ENCODE data around the gene ALOX12B. TPM values are rescaled to one million over a fixed set of nuclear protein-coding genes. Genes with fewer than 3 reads are reported as not detected.

Gene ALOX12B
- total RNA-seq, 1 donor from 2014 or later: not detected

DNA sequence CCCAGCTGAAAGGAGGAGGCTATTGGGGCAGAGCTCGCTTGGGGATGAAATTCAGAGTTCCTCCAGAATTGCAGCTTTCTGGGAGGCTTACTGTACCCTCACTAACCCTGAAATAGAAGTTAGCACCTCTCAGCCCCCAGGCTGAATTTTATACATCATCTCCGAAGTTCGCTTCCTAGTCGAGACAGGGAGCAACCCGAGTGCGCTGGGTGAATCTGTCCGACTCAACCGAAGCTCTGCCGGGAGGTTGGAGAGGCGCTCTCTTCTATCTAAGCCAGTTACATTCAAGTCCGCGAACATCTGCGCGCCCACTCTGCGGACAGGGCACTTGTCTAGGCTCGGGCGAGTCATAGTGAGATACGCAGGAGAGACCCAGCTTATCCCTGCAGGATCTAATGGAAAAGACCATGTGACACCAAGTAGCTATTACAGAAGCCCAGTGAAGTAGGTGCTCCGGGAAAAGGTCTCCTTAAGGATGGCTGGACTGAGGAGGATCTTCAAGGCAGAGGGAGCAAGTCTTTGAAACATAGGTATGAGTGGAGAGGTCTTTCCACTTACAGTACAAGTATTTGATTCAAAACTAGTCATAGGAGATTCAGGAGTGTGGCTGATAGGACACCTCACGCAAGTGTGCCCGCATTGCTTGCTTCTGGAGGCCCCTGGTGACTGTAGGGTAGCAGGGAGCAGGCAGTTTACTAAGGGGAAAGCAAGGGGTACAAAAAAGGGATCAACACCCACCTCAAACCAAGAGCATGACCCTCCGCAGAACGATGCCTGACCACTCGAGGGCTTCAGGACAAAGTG, 37.0 kb upstream of the ALOX12B start:
- Histone ChIP-seq H3K27ac (ENCODE audit: low read depth, low read length) (no peak overlapping the region), H3K9me3 (ENCODE audit: control insufficient read depth in 3 of 3, low read length in 3 of 3) (no peaks in the 10 kb centered on the region), H3K36me3 (ENCODE audit: control insufficient read depth in 3 of 3, insufficient read depth in 3 of 3, low read length in 3 of 3) (no peaks in the 10 kb centered on the region), H3K4me1 (ENCODE audit: control insufficient read depth in 3 of 3, insufficient read depth in 3 of 3, low read length in 3 of 3) (peaks cover 59 to 65% (median 61%) of the 10 kb centered on the region in 3 donors), H3K27me3 (ENCODE audit: control insufficient read depth in 3 of 3, insufficient read depth in 3 of 3, low read length in 3 of 3) (peaks cover 4 to 39% (median 32%) of the 10 kb centered on the region in 3 donors), H3K4me3 (ENCODE audit: low read length in 3 of 3) (peak overlapping the region; percentile 58 to 79 (median 67)), H3K9ac (ENCODE audit: low read depth in 1 of 3, low read length in 3 of 3) (peak overlapping the region in 2 of 3 donors; percentile 6 to 40)

- Histone ChIP-seq H3K27ac (ENCODE audit: low read depth, low read length) (no peak within 1 kb of the TSS), H3K9me3 (ENCODE audit: control insufficient read depth in 3 of 3, low read length in 3 of 3) (no peaks in the 10 kb centered on the region), H3K36me3 (ENCODE audit: control insufficient read depth in 3 of 3, insufficient read depth in 3 of 3, low read length in 3 of 3) (no peaks in the 10 kb centered on the region), H3K27me3 (ENCODE audit: control insufficient read depth in 3 of 3, insufficient read depth in 3 of 3, low read length in 3 of 3) (peaks cover 4 to 39% (median 32%) of the 10 kb centered on the region in 3 donors), H3K4me1 (ENCODE audit: control insufficient read depth in 3 of 3, insufficient read depth in 3 of 3, low read length in 3 of 3) (peaks cover 59 to 66% (median 61%) of the 10 kb centered on the region in 3 donors), H3K9ac (ENCODE audit: low read depth in 1 of 3, low read length in 3 of 3) (peak within 1 kb of the TSS; percentile 45 to 70 (median 63)), H3K4me3 (ENCODE audit: low read length in 3 of 3) (peak within 1 kb of the TSS; percentile 67 to 79 (median 67))
Observed at GRCh38 chr17:8123695-8124349, 36.3 kb upstream of the ALOX12B start, which contains the start of gene HES7. HES7 (minus strand) TSS chr17:8124106; CDS start chr17:8124084, 22 bp downstream.

- H3K4me1 ChIP-seq (ENCODE audit: control insufficient read depth in 3 of 3, insufficient read depth in 3 of 3, low read length in 3 of 3): peaks cover 64 to 74% (median 67%) of the 10 kb centered on the region in 3 donors
- no peaks in the 10 kb centered on the region for H3K9me3 ChIP-seq (ENCODE audit: control insufficient read depth in 3 of 3, low read length in 3 of 3)
- H3K9ac ChIP-seq (ENCODE audit: low read depth in 1 of 3, low read length in 3 of 3): peak overlapping the region; percentile 45 to 70 (median 63)
- H3K27ac ChIP-seq (ENCODE audit: low read depth, low read length): no peak overlapping the region
- H3K4me3 ChIP-seq (ENCODE audit: low read length in 3 of 3): peak overlapping the region; percentile 67 to 79 (median 67)
- H3K27me3 ChIP-seq (ENCODE audit: control insufficient read depth in 3 of 3, insufficient read depth in 3 of 3, low read length in 3 of 3): peaks cover 4 to 43% (median 32%) of the 10 kb centered on the region in 3 donors
- H3K36me3 ChIP-seq (ENCODE audit: control insufficient read depth in 3 of 3, insufficient read depth in 3 of 3, low read length in 3 of 3): no peaks in the 10 kb centered on the region
Observed at GRCh38 chr17:8122924-8123694, 35.6 kb upstream of the ALOX12B start.

- H3K27ac ChIP-seq (ENCODE audit: low read depth, low read length): no peak overlapping the region
- no peaks in the 10 kb centered on the region for H3K9me3 ChIP-seq (ENCODE audit: control insufficient read depth in 3 of 3, low read length in 3 of 3)
- peak overlapping the region; percentile 33 to 70 (median 45) for H3K9ac ChIP-seq (ENCODE audit: low read depth in 1 of 3, low read length in 3 of 3)
- H3K4me3 ChIP-seq (ENCODE audit: low read length in 3 of 3): peak overlapping the region; percentile 67 to 79 (median 67)
- H3K4me1 ChIP-seq (ENCODE audit: control insufficient read depth in 3 of 3, insufficient read depth in 3 of 3, low read length in 3 of 3): peaks cover 70 to 80% (median 73%) of the 10 kb centered on the region in 3 donors
- peaks cover 8 to 48% (median 32%) of the 10 kb centered on the region in 3 donors for H3K27me3 ChIP-seq (ENCODE audit: control insufficient read depth in 3 of 3, insufficient read depth in 3 of 3, low read length in 3 of 3)
- no peaks in the 10 kb centered on the region for H3K36me3 ChIP-seq (ENCODE audit: control insufficient read depth in 3 of 3, insufficient read depth in 3 of 3, low read length in 3 of 3)
Observed at GRCh38 chr17:8122422-8122923, 35.0 kb upstream of the ALOX12B start.

- Histone ChIP-seq H3K36me3 (ENCODE audit: control insufficient read depth in 3 of 3, insufficient read depth in 3 of 3, low read length in 3 of 3) (no peaks in the 10 kb centered on the region), H3K4me1 (ENCODE audit: control insufficient read depth in 3 of 3, insufficient read depth in 3 of 3, low read length in 3 of 3) (peaks cover 66 to 76% (median 70%) of the 10 kb centered on the region in 3 donors), H3K9me3 (ENCODE audit: control insufficient read depth in 3 of 3, low read length in 3 of 3) (no peaks in the 10 kb centered on the region), H3K9ac (ENCODE audit: low read depth in 1 of 3, low read length in 3 of 3) (peak overlapping the region in 1 of 3 donors; percentile 70), H3K4me3 (ENCODE audit: low read length in 3 of 3) (peak overlapping the region; percentile 67 to 79 (median 67)), H3K27me3 (ENCODE audit: control insufficient read depth in 3 of 3, insufficient read depth in 3 of 3, low read length in 3 of 3) (peaks cover 10 to 51% (median 32%) of the 10 kb centered on the region in 3 donors), H3K27ac (ENCODE audit: low read depth, low read length) (no peak overlapping the region)
Observed at GRCh38 chr17:8121681-8122421, 34.3 kb upstream of the ALOX12B start.

- no peak overlapping the region for H3K27ac ChIP-seq (ENCODE audit: low read depth, low read length)
- H3K27me3 ChIP-seq (ENCODE audit: control insufficient read depth in 3 of 3, insufficient read depth in 3 of 3, low read length in 3 of 3): peaks cover 15 to 56% (median 37%) of the 10 kb centered on the region in 3 donors
- H3K4me3 ChIP-seq (ENCODE audit: low read length in 3 of 3): peak overlapping the region; percentile 62 to 79 (median 67)
- no peaks in the 10 kb centered on the region for H3K9me3 ChIP-seq (ENCODE audit: control insufficient read depth in 3 of 3, low read length in 3 of 3)
- peak overlapping the region in 1 of 3 donors; percentile 48 for H3K9ac ChIP-seq (ENCODE audit: low read depth in 1 of 3, low read length in 3 of 3)
- H3K36me3 ChIP-seq (ENCODE audit: control insufficient read depth in 3 of 3, insufficient read depth in 3 of 3, low read length in 3 of 3): no peaks in the 10 kb centered on the region
- peaks cover 63 to 75% (median 67%) of the 10 kb centered on the region in 3 donors for H3K4me1 ChIP-seq (ENCODE audit: control insufficient read depth in 3 of 3, insufficient read depth in 3 of 3, low read length in 3 of 3)
Observed at GRCh38 chr17:8121407-8121680, 33.8 kb upstream of the ALOX12B start.

GRCh38 chr17:8120520-8121406, 33.2 kb upstream of the ALOX12B start:
- H3K27me3 ChIP-seq (ENCODE audit: control insufficient read depth in 3 of 3, insufficient read depth in 3 of 3, low read length in 3 of 3): peaks cover 21 to 57% (median 42%) of the 10 kb centered on the region in 3 donors

GRCh38 chr17:8119581-8120519, 32.3 kb upstream of the ALOX12B start:
- Histone ChIP-seq H3K4me3 (ENCODE audit: low read length in 3 of 3) (peak overlapping the region; percentile 78 to 87 (median 80)), H3K9ac (ENCODE audit: low read depth in 1 of 3, low read length in 3 of 3) (peak overlapping the region; percentile 71 to 79 (median 75)), H3K4me1 (ENCODE audit: control insufficient read depth in 3 of 3, insufficient read depth in 3 of 3, low read length in 3 of 3) (peaks cover 51 to 61% (median 56%) of the 10 kb centered on the region in 3 donors), H3K27ac (ENCODE audit: low read depth, low read length) (peak overlapping the region; percentile 55), H3K36me3 (ENCODE audit: control insufficient read depth in 3 of 3, insufficient read depth in 3 of 3, low read length in 3 of 3) (no peaks in the 10 kb centered on the region), H3K9me3 (ENCODE audit: control insufficient read depth in 3 of 3, low read length in 3 of 3) (no peaks in the 10 kb centered on the region), H3K27me3 (ENCODE audit: control insufficient read depth in 3 of 3, insufficient read depth in 3 of 3, low read length in 3 of 3) (peaks cover 23 to 58% (median 44%) of the 10 kb centered on the region in 3 donors)

More at GRCh38 chr17:8120520-8121406, 33.2 kb upstream of the ALOX12B start:
- H3K4me1 ChIP-seq (ENCODE audit: control insufficient read depth in 3 of 3, insufficient read depth in 3 of 3, low read length in 3 of 3): peaks cover 57 to 70% (median 62%) of the 10 kb centered on the region in 3 donors
- peak overlapping the region in 1 of 3 donors; percentile 48 for H3K9ac ChIP-seq (ENCODE audit: low read depth in 1 of 3, low read length in 3 of 3)
- H3K27ac ChIP-seq (ENCODE audit: low read depth, low read length): no peak overlapping the region
- H3K4me3 ChIP-seq (ENCODE audit: low read length in 3 of 3): peak overlapping the region; percentile 56 to 63 (median 62)
- no peaks in the 10 kb centered on the region for H3K9me3 ChIP-seq (ENCODE audit: control insufficient read depth in 3 of 3, low read length in 3 of 3)
- H3K36me3 ChIP-seq (ENCODE audit: control insufficient read depth in 3 of 3, insufficient read depth in 3 of 3, low read length in 3 of 3): no peaks in the 10 kb centered on the region

Data from skeletal muscle tissue (tissue), 4 donors.